PC-3 (cell line): Measurements from ENCODE around the gene ARHGEF16.

ENCODE experiments used
- EZH2 ChIP-seq: fragments of 300-600 bp; sonication (generic); IDR thresholded peaks from one replicate; pipeline ENCODE4 v1.6.1; 2017; ENCODE audit warnings: antibody characterized with exemption, mild to moderate bottlenecking, low read length; ENCODE audit not compliant: unreplicated experiment
- TF ChIP-seq, protein P1 (sequence below): fragments of 300-600 bp; sonication (generic); conservative IDR thresholded peaks from 2 replicates; pipeline ENCODE4 v1.5.1; 2017; ENCODE audit warnings: antibody characterized with exemption, low read depth, mild to moderate bottlenecking, low read length

DNA sequence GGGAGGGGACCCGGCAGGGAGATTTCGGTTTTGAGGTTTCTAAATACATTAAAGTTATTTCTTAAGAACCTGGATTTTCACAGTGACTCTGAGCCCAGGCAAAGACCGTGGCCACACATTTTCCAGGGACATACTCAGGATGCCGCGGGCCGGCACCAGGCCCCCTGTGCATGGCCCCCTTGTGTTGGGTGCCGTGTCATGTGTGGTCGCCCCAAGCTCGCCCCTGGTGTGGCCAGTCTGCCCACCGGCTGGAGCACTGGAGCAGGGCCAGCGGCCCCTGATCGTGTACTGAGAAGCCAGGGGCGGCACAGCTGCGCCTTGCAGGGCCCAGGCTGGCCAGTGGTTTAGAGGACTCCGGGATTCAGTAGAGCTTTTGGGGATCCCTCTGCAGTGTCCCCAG is 26.6 kb downstream of the ARHGEF16 start:
- no peak for TF ChIP-seq EZH2
- TF ChIP-seq, protein P1, sequence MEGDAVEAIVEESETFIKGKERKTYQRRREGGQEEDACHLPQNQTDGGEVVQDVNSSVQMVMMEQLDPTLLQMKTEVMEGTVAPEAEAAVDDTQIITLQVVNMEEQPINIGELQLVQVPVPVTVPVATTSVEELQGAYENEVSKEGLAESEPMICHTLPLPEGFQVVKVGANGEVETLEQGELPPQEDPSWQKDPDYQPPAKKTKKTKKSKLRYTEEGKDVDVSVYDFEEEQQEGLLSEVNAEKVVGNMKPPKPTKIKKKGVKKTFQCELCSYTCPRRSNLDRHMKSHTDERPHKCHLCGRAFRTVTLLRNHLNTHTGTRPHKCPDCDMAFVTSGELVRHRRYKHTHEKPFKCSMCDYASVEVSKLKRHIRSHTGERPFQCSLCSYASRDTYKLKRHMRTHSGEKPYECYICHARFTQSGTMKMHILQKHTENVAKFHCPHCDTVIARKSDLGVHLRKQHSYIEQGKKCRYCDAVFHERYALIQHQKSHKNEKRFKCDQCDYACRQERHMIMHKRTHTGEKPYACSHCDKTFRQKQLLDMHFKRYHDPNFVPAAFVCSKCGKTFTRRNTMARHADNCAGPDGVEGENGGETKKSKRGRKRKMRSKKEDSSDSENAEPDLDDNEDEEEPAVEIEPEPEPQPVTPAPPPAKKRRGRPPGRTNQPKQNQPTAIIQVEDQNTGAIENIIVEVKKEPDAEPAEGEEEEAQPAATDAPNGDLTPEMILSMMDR: no peak
